GM21381 (cell line): Measurements from ENCODE around the gene TBC1D22B.
"Not testable (repeated sequence)": the region's sequence is repeated elsewhere in the genome, so short reads cannot be mapped to it uniquely, and the experiment has no call there.

Experiments used
- ATAC-seq: cut with Tn5 transposase; IDR thresholded peaks from one replicate; pipeline ENCODE4 v1.9.1; 2021; ENCODE audit warnings: mild to moderate bottlenecking, moderate library complexity; ENCODE audit not compliant: unreplicated experiment

The TBC1D22B gene

DNA sequence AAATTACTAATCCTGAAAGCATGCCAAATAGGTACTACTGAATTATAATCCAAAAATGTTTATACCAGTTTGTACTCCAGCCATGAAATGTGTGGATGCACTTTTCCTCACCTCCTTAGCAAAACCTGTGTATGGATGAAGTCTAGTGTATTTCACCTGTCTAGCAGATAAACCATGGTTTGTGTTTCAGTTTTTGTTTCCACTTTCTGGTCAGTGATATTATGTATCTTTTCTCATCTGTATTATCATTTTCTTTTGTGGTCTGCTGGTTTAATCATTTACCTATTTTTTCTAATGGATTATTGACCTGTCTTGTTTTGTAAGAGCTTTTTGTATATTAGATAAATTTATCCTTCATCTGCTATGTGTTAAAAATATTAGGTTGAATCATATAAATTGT is 41.4 kb downstream of the TBC1D22B start:
- peak; percentile 62 for ATAC-seq

DNA sequence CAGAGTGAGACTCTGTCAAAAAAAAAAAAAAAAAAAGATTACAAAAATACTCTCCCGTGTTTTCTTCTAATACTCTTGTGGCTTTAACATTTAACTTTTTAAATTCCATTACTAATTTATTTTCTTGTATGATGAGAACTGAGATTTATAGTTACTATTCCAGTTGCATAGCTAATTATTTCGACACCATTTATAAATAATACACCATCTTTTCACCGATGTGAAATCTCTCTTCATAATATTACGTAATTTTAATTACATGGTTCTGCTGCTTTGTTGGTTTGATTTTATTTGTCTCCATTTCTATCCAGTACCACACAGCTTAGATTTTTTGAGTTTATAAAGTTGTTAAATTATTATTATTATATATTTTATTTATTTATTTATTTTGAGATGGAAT is 42.4 kb downstream of the TBC1D22B start:
- no peak for ATAC-seq

DNA sequence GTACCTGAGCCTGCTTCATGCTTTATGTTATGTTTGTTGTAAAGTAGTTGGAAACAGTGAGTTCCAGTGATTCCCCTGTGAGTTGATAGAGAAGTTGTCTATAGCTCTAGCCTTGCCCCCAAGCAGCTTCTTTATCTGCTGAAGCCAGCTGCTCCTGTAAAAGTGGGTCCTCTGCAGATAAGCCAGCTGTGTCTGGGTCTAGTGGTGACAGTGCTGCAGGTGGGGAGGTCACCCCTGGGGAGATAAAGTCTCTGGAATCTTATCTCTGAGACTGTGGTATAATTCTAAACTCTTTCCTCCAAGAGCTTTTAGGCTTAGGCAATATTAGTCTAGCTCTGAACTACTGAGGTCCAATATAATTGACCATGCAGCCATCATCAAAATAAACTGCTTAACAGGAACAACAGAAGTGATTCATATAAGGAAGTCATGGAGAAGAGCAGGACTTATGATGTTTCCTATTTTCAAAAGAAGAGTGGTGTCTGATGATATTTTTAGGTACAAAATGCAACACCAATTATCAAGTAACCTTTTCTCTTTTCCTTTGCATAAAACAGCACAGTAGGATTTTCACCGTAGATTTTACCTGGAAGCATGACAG is 44.6 kb downstream of the TBC1D22B start:
- no peak for ATAC-seq

DNA sequence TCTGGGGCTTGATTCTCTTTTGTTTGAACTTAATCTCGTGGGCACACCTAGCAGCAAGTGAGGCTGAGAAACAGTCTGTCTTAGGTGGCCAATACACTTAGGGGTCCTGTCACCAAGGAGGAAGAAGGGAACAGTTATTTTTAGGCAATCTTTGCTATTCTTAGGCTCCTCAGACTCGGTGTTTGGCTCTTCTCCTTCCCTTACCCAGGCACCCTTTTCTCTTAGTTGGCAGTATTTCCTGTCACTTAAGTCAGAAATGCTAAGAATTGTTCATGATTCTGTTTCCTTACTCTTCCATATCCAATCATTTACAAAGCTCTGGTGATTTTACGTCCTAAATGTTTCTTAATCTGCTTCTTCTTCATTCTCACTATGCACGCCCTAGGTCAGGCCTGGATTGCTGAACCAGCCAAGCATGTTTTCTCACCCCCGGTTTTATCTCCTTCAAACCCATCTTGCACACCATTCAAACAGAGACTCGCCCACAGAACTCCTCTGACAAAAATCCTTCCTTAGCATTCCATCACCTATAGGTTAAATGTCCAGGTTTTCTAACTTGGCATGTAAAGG is 45.6 kb downstream of the TBC1D22B start:
- no peak for ATAC-seq

DNA sequence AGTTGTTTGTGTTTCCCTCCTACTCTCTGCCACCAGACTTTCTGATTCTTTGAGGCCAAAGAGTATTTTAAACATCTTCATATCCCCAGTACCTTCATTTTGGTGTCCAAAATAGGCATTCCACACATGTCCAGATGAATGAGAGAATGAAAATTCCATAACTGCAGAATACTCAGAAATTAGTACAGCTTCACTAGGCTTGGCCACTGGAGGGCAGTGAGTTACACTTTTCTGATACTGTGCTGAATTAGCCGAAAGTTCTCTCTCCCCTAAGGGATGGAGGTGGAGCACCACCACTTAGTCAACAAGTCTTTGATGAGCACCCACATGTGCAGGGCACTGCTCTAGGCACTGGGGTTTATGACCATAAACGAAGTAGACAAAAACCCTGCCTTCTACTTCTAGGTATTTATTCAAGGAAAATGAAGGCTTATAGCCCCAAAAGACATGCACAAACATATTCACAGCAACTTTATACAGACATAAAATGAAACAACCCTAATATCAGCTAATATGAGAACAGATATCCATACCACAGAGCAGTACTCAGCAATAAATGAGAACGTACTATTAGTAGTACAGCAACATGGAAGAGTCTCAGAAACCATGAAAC is 46.4 kb downstream of the TBC1D22B start:
- ATAC-seq: no peak

DNA sequence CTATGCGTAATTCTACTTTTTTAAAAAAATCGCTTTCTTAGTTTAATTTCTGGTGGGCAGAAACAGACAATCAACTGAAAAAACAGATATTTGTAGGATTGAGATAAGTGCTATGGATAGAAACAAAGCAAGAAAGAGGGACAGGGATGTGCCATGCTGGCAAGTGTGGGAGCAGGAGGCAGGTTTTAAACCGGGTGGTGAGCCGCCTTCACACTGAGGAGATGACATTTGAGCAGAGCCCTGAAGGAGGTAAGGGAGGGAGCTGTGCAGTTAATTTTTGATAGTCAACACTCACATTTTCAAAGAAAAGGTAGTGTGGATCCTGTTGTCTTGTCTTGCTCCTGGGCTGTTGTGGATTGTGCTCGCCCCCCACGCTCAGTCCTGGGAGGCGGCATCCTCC is 47.2 kb downstream of the TBC1D22B start:
- no peak for ATAC-seq

DNA sequence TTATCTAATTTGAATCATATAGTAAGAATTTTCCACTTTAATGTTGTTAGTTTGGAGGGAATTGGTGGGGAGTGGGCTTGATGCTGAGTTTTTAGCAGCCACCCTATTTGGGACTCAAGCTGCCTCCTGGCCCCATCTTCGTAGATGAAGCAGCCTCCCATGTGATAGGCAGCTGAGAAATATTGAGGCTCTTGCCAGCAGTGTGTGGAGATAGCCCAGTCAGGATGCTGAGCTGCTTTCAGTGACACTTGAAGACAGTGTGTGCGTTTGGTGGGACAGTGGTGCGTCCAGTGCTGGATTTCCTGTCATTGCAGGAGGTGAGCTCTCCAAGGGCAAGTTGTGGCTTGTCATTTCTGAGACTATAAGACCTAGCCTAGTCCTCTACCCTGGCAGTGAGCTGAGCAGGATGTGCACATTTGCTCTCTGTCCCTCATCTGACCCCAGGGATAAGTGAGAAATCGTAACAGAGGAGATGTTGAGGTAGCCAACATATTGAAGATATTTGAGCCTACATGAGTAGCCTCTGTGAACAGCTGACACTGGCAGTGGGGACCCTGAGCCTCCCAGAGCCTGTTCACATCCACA is 48.4 kb downstream of the TBC1D22B start:
- ATAC-seq: no peak

DNA sequence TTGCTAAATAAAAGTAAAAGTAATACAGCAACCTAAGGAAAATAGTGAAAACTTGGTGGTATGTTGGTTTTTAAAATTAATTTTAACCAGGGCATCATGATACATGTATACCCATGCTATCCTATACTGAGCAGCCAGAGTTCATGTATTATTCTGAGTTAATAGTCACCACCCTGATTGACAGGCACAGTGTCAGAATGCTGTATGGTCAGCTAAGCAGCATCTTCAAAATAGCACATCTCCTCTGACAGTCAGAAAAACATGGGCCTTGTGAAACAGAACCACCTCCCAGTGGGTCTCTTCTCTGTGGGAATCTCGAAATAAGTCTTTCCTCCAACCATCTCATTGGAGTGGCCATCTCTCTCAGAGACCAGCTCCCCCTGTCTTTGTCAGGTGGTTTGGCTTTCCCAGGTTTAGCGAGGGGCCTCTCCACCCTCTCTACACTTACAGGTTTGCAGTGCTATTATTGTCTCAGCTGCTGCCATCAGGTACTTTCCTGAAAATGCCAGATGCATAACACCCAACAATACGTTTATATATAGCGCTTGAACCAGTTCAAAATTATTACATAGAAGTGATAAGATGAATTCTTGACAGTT is 49.2 kb downstream of the TBC1D22B start:
- no peak for ATAC-seq

DNA sequence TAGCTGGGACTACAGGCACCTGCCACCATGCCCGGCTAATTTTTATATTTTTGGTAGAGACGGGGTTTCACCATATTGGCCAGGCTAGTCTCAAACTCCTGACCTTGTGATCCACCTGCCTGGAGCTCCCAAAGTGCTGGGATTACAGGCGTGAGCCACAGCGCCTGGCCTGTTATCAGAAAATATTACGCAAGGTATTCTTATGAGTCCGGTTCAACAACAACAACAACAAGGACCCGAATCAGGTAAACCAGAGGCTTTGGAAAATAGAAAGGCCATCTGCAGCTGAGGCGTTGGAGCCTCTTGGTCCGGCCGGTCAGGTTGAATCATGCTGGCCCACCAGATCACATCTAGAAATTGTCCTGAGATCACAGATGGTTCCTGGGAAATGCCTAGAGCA is 49.9 kb downstream of the TBC1D22B start:
- not testable (repeated sequence) for ATAC-seq

DNA sequence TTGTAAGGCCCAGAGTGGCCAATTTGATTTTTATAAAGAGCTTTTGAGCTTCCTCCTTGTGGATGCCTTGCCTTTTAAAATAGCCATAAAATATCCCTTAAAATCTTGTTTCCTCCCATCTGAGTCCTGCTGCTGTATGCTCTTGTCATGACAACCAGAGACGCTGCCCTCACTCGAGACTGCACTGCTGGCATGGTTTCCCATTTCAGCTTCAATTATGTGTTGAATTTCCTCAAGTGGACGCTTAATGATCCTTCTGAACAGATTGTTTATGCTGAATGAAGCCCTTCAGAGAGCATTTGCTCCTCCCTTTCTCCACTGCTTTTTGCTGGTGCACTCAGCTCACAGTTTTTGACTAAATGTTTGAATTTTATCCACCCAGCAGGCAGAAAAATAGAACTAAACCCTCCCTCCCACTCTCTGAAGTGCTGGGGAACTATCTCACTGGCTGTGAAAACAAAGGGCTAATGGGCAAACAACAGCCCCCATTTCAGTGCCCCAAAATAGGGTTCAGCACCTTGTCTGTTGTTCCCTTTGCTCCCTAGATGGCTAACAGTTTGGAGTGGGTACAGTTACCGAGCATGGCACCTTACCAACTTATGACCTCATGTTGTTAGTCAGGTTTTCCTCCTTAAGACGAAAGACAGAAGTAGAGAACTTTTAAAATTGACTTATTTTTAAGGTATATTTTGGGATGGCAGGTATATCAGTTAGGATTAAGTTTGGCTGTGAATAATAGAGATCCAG is 50.7 kb downstream of the TBC1D22B start:
- ATAC-seq: no peak

DNA sequence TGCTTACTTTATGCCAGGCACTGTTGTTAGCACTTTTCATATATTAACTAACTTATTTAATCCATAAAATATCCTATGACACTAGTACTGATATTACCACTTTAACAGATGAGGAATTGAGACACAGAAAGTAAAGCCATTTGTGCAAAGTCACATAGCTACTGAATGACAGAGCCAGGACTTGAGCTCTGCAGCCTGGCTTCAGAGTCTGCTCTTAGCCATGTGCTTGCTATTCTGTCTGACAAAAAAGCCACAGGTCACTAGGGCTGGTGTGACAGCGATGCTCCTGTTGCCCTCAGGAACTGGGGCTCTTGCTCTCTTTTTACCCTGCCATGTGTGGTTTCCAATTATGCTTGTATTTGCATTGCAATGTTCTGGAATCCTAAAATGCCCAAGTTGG is 51.5 kb downstream of the TBC1D22B start:
- ATAC-seq: no peak

DNA sequence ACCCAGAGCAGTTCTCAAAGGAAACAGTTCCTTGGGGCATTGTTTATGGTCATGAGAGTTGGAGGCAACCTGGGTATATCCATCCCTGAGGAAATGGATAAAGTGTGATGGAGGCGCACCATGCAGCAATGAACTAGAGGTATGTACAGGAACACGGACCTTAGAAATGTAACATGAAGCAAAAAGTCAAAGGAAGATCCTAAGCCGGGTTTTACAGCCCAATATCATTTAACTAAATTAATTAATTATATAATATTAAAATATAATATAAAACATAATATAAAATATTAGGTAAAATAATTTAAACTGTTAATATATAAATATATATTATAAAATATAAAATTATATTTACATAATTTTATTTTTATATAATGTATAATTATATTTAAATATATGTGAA is 52.1 kb downstream of the TBC1D22B start:
- no peak for ATAC-seq

DNA sequence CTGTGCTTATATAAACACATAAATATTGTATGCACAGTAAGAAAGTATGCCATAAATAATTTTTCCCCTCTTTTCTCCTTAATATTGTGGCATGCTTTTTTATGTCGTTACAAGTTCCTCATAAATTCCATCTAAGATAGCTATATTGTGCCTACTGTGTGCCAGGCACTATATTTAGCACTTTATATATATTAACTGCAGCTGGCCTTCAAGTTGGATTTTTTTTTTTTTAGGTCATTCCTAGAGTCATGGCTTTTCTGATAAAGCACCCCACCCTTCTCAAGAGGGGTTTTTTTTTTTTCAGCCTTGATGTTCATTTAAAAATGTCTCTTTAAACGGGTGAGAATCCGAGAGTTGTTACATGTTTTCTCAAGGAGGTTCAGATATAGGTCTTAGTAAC is 53.4 kb downstream of the TBC1D22B start:
- ATAC-seq: no peak

DNA sequence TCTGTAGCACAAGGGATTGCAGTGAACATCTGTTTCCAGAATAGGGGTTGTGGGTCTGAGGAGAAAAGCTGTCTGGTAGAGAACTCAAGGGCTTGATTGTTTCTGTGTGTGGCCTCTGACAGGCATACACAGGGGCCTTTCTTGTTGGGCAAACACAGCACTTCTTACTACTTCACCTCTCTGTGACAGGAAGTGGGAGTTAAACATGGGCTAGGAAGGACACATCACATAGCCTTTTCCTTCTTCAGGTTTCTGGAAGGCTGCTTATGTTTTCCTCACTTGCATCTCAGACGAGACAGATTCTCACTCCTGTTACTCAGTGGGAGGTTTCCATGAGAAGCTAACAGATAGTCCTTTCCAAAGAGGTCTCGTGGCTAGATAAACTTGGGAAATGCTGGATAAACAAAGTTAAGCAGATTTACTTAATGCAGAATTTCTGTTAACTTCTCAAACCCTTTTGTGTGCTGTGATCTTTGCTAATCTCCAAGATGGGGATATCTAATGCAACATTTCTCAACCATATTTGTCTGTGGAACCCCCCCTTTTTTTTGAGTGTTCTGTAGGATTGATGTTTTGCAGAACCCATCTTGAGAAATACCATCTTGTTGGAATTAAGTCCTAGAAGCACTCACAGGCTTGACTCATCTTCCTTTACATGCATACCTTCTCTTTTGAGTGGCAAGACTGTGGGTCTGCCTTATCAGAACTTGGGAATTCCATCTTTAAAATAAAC is 54.3 kb downstream of the TBC1D22B start:
- ATAC-seq: no peak

DNA sequence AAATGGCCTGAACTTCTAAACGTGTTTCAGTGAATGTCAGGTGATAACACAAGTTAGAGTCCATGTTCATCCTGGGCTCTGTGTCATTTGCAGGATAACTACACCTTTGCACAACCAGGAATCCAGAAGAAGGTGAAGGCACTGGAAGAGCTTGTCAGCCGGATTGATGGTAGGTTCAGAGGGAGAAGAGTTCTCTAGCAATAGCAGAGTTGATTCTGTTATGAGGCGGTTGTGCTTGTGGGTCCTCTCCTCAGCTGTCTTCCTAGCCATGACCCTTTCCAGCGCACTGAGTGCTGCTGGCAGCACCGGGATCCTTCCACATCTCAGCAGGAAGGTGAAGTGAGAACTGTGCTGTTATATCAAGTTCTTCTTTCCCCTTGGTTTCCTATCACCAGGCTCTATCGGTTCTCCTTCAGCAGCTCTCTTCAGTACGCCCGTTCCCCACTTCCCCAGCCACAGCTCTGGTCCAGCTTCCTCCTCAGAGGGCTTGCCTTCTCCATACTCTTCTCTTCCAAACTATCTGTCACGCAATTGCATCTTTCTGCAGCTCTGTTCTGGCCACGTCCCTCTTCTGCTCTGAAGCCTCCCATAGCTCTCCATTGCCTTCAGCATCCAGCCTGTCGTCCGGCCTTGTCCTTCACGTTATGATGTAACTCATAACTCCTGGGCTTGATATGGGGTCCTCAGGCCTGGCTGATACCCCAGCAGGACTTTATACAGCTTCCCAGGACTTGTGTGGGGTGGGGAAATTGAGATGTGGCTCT is 56.3 kb downstream of the TBC1D22B start:
- ATAC-seq: no peak

DNA sequence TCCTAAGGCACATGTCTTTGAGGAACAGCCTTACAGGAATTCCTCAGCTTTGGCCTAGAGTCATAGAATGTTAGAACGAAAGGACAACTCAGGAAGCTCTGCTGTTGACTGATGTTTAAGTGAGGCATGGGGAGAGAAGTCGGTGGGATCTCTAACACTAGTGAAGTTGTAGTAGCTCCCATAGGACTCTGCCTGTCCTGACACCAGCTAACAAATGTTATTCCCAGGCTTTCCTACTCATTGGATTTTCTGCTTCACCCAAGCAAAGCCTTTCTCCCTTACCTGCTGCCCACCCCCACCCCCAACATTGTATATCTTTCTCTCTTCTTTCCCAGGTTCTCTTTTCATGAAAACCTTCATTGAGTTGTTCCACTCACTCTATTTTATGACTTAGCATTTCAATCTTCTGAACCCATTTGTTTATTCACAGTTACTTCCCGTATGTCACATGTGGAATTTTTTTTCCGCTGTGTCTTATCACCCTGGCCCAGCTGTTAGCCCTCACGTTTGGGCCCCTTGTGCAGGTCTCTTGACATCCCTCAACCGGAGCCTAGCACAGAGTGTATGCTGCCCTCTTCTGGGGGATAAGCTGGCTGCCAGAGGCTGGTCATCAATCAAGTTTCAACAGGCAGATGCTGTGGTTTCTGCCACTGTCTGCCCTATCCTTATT is 57.0 kb downstream of the TBC1D22B start:
- no peak for ATAC-seq

DNA sequence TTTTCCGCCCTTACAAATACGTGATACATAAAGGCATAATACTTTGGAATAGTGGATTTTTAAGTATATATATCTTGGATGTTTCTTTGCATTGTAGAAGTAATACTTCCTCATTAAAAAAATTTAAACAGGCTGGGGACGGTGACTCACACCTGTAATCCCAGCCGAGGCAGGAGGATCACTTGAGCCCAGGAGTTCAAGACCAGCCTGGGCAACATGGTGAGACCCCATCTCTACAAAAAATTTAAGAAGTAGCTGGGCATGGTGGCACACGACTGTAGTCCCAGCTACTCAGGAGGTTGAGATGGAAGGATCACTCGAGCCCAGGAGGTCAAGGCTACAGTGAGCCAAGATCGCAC is 57.6 kb downstream of the TBC1D22B start:
- ATAC-seq: no peak

DNA sequence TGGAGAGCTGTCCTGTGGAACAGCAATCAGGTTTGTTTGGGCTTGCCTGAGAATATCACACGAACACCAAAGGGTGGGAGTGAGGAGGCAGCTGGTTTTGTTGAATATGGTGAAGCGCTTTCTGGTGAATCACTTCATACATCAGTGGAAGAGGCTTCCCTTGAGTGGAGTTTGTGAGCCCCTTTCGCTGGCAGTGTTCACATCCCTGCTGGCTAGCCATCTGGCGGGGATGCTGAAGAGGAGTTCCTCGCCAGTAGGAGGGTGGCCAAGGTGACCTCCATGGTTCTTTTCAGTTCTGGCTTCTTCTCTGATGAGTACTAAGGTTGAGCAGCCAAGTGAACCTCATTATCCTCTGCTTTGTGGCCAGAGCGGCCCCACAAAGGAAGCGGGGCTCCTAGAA is 58.5 kb downstream of the TBC1D22B start:
- ATAC-seq: no peak

DNA sequence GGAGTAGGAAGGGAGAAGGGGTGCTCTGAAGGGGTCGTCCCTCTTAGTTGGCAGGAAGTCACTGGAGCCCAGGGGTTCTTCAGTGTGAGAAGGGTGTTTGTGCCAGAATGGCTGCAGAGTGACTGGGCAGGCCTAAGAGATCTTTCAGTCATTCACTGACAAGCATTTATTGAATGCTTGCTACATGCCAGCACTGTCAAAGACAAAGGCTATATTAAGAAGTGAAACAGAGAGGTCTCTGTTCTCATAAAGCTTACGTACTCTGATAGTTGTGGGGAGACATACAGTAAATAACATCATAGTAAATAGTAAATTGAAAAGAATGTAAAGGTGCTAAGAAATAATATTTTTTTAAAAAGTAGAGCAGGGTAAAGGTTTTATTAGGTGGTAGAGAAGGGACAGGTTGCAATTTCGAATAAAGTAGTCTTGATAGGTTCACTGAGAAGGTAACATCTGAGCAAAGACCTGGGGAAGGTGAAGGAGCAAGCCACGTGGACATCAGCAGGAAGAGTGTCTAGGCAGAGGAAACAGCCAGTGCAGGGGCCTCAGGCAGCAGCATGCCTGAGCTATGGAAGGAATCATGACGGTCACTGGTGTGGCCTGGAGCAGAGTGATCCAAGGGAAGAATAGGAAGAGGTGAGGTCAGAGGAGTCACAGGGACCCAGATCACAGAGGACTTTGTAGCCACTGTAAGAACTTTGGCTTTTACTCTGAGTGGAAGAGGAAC is 59.9 kb downstream of the TBC1D22B start:
- no peak for ATAC-seq
